ENCODE measurements around the gene TOB1. TPM values are rescaled to one million over a fixed set of nuclear protein-coding genes. Genes with fewer than 3 reads are reported as not detected.

TOB1 gene
- polyA plus RNA-seq, 1 experiment, result 20.3 TPM

- TF ChIP-seq CTCF (IDR thresholded peaks at IDR 0.05; ENCODE audit: low read depth, low read length), result no peak
- H3K9me3 ChIP-seq (ENCODE audit: control insufficient read depth, insufficient read depth, low read length), result no peaks in the 10 kb centered on the region; the same call in 1 of the 2 replicates
- peaks cover 22% of the 10 kb centered on the region for H3K27me3 ChIP-seq (ENCODE audit: control insufficient read depth, insufficient read depth, low read length)
- ChIA-PET CTCF (no interaction called here), POLR2A (interaction anchor here (1.2 kb wide), 1 partner anchor 25 kb away, joined by 3 read pairs; the partner anchor contains the start of gene TOB1)
- H3K27ac ChIP-seq (ENCODE audit: low read depth, low read length), result no peak overlapping the region
- H3K4me3 ChIP-seq (ENCODE audit: low read depth, low read length), result no peak overlapping the region
- no peak for DNase-seq (ENCODE audit: low read depth, low spot score)
Measured at GRCh38 chr17:50890675-50891516, 24.7 kb upstream of the TOB1 start.

DNA sequence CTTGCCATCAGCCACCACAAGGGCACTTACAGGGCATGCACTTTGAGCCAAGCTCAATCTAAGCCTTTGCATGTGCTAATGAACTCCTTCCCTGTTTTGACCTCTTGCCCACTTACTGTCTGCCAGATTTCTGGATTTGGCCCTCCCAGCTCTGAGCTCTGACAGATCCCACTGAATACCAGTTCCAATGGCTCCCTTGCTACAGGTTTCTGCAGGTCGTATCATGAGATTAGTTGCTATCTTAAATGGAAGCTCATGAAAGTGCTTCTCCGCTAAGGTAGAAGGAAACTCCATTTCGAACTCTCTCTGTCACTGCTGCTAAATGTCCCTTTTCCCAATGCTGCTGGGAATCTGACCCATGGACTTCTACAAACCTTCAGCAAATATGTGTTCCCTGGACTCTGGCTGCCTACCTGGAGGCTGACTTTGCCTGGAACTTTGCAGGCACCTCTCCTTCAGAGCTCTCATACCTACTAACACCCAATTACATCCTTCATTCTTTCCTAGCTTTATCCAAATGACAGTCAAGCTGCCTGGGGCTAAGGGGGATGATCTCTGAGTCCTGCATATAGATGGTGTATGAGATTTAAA lies 23.5 kb upstream of the TOB1 start:
- CTCF ChIA-PET, result no interaction called here
- no peak for DNase-seq (ENCODE audit: low read depth, low spot score)

GRCh38 chr17:50887705-50888245 lies 21.6 kb upstream of the TOB1 start:
- ChIA-PET CTCF (no interaction called here), POLR2A (interaction anchor here (0.7 kb wide), 2 partner anchors 22 to 51 kb away, joined by 4 read pairs; partner anchors contain the start of gene TOB1)
- Histone ChIP-seq H3K4me3 (ENCODE audit: low read depth, low read length) (no peak overlapping the region), H3K27me3 (ENCODE audit: control insufficient read depth, insufficient read depth, low read length) (peaks cover 25% of the 10 kb centered on the region), H3K9me3 (ENCODE audit: control insufficient read depth, insufficient read depth, low read length) (no peaks in the 10 kb centered on the region), H3K27ac (ENCODE audit: low read depth, low read length) (no peak overlapping the region)
- no peak for TF ChIP-seq CTCF (IDR thresholded peaks at IDR 0.05; ENCODE audit: low read depth, low read length)
- DNase-seq (ENCODE audit: low read depth, low spot score), result no peak

More for the DNA sequence above, 23.5 kb upstream of the TOB1 start:
- H3K9me3 ChIP-seq (ENCODE audit: control insufficient read depth, insufficient read depth, low read length), result no peaks in the 10 kb centered on the region; the same call in 1 of the 2 replicates
- peaks cover 23% of the 10 kb centered on the region for H3K27me3 ChIP-seq (ENCODE audit: control insufficient read depth, insufficient read depth, low read length)
- no peak overlapping the region for H3K4me3 ChIP-seq (ENCODE audit: low read depth, low read length)
- POLR2A ChIA-PET, result interaction anchor here (0.9 kb wide), 1 partner anchor 23 kb away, joined by 5 read pairs; the partner anchor contains the start of gene TOB1
- no peak for TF ChIP-seq CTCF (IDR thresholded peaks at IDR 0.05; ENCODE audit: low read depth, low read length)
- no peak overlapping the region for H3K27ac ChIP-seq (ENCODE audit: low read depth, low read length)

GRCh38 chr17:50884439-50885311 lies 18.5 kb upstream of the TOB1 start:
- Histone ChIP-seq H3K27ac (ENCODE audit: low read depth, low read length) (no peak overlapping the region), H3K27me3 (ENCODE audit: control insufficient read depth, insufficient read depth, low read length) (peaks cover 19% of the 10 kb centered on the region), H3K9me3 (ENCODE audit: control insufficient read depth, insufficient read depth, low read length) (peaks cover 6% of the 10 kb centered on the region; the same call in 1 of the 2 replicates), H3K4me3 (ENCODE audit: low read depth, low read length) (no peak overlapping the region)
- CTCF ChIA-PET, result no interaction called here
- POLR2A ChIA-PET, result interaction anchor here (1.9 kb wide), 1 partner anchor 18 kb away, joined by 6 read pairs; the partner anchor contains the start of gene TOB1
- no peak for DNase-seq (ENCODE audit: low read depth, low spot score)
- TF ChIP-seq CTCF (IDR thresholded peaks at IDR 0.05; ENCODE audit: low read depth, low read length), result no peak
